ENCODE data around the gene LYSET. TPM values are rescaled to one million over a fixed set of nuclear protein-coding genes. Genes with fewer than 3 reads are reported as not detected.

The LYSET gene
- total RNA-seq, 1 experiment from 2014 or later, result 14.3 TPM

GRCh38 chr14:93148979-93149378, 36.1 kb upstream of the LYSET start:
- Histone ChIP-seq H3K4me3 (no peak overlapping the region), H3K9me2 (ENCODE audit: insufficient read depth) (no peaks in the 10 kb centered on the region), H3K36me3 (ENCODE audit: low read depth) (no peaks in the 10 kb centered on the region), H3K9me3 (ENCODE audit: insufficient read depth, low read depth) (no peaks in the 10 kb centered on the region), H3K27me3 (ENCODE audit: insufficient read depth, low read depth) (no peaks in the 10 kb centered on the region), H3F3A (ENCODE audit: insufficient read depth, low read depth) (no peaks in the 10 kb centered on the region), H3K27ac (no peak overlapping the region), H3K79me2 (ENCODE audit: low read depth) (no peaks in the 10 kb centered on the region), H3K4me2 (no peak overlapping the region), H3K4me1 (replicated peaks; ENCODE audit: insufficient read depth) (0 out of 2 replicates have a peak, but pooled peaks cover 8% of the 10 kb centered on the region), H4K20me1 (ENCODE audit: insufficient read depth) (no peaks in the 10 kb centered on the region), H2AFZ (no peak overlapping the region)
- no TSS peak for BruUV-seq (replicated peaks)
- no peak for DNase-seq
- intact Hi-C loops (cut with micrococcal nuclease; ENCODE audit: unreplicated experiment), result no loop called here
- ChIA-PET POLR2A (ENCODE audit: unreplicated experiment) (no interaction called here), CTCF (no interaction called here)
- TF ChIP-seq CTCF (conservative IDR thresholded peaks at IDR 0.05), result no peak

DNA sequence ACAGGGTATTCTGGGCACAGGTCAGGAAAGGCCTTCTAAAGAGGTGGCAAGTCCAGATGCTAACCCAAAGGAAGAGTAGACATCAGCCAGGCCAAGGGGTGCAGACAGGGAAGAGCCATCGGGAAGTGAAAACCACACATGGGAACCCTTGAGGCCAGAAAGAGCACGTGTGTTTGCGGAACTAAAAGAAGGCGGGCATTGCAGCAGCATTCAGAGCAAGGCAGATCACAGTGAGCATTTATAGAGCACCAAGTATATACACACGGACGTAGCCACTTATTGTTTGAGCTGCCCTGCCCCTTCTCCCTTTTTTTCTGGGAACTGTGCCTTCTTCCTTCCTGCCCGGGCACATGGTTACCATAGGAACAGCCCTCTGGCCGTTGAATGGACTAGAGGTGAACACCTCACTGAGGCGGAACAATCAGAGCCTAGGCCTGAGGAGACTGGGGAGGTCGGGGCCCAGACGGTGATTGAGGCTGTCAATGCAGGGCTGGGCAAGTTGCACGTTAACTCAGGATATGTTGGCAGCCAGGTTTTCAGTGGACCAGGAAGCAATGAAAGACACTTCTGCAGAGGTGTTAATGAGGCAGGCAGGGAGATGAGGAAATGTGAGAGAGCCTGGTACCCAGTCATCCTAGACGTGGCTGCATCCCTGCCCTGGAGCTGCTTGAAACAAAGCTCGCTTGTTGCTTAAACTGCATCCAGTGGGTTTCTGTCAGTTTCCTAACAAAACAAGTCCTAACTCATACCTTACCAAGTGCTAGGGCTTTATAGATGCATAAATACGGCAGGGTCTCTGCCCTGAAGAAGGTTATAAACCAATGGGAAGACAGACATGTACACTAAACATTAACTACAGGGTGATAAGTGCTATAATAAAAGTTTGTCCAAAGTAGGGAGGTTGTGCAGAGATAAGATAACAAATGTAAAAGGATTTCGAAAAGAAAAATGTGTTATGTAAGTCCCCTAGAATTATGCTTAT, 34.6 kb upstream of the LYSET start:
- Histone ChIP-seq H4K20me1 (ENCODE audit: insufficient read depth) (no peaks in the 10 kb centered on the region), H3K9me2 (ENCODE audit: insufficient read depth) (no peaks in the 10 kb centered on the region), H3F3A (ENCODE audit: insufficient read depth, low read depth) (no peaks in the 10 kb centered on the region), H3K27ac (no peak overlapping the region), H2AFZ (no peak overlapping the region), H3K4me3 (no peak overlapping the region), H3K9me3 (ENCODE audit: insufficient read depth, low read depth) (no peaks in the 10 kb centered on the region), H3K79me2 (ENCODE audit: low read depth) (no peaks in the 10 kb centered on the region), H3K36me3 (ENCODE audit: low read depth) (no peaks in the 10 kb centered on the region), H3K27me3 (ENCODE audit: insufficient read depth, low read depth) (no peaks in the 10 kb centered on the region), H3K4me1 (replicated peaks; ENCODE audit: insufficient read depth) (peaks cover 14% of the 10 kb centered on the region; the same call in 1 of the 2 replicates), H3K4me2 (no peak overlapping the region)
- POLR2A ChIA-PET (ENCODE audit: unreplicated experiment), result no interaction called here
- no TSS peak for BruUV-seq (replicated peaks)
- intact Hi-C loops (cut with micrococcal nuclease; ENCODE audit: unreplicated experiment), result no loop called here
- TF ChIP-seq CTCF (conservative IDR thresholded peaks at IDR 0.05) (no peak), EZH2 (IDR thresholded peaks at IDR 0.05; ENCODE audit: low read depth) (no peak)
- no peak for DNase-seq
- CTCF ChIA-PET, result no interaction called here

DNA sequence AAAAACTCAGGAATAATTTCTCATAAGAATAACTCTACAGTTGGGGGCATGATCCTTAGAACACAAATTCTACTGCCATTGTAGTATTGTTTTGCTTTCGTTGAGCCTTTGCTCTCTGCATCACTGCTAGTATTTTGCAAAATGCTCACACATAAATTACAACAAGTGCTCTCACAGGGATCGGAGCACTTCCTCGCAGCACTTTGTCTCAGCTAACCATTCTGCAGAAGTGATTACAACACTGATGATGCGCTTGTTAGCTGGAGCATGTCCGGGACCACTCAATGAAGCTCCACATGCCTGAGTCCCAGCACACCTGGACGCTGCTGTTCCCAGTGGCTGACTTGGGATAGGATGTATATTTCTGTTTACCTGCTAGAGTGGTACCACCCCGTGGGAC, 32.0 kb upstream of the LYSET start:
- H3K4me2 ChIP-seq, result no peak overlapping the region
- H3K36me3 ChIP-seq (ENCODE audit: low read depth), result no peaks in the 10 kb centered on the region
- no peak overlapping the region for H3K27ac ChIP-seq
- no TSS peak for BruUV-seq (replicated peaks)
- DNase-seq, result no peak
- no peak overlapping the region for H3K4me3 ChIP-seq
- H3K9me3 ChIP-seq (ENCODE audit: insufficient read depth, low read depth), result no peaks in the 10 kb centered on the region
- CTCF ChIA-PET, result no interaction called here
- intact Hi-C loops (cut with micrococcal nuclease; ENCODE audit: unreplicated experiment), result no loop called here
- H4K20me1 ChIP-seq (ENCODE audit: insufficient read depth), result no peaks in the 10 kb centered on the region
- no peaks in the 10 kb centered on the region for H3K27me3 ChIP-seq (ENCODE audit: insufficient read depth, low read depth)
- no peak for TF ChIP-seq CTCF (conservative IDR thresholded peaks at IDR 0.05)
- TF ChIP-seq EZH2 (IDR thresholded peaks at IDR 0.05; ENCODE audit: low read depth), result no peak
- H3F3A ChIP-seq (ENCODE audit: insufficient read depth, low read depth), result no peaks in the 10 kb centered on the region
- peaks cover 15% of the 10 kb centered on the region; the same call in 1 of the 2 replicates for H3K4me1 ChIP-seq (replicated peaks; ENCODE audit: insufficient read depth)
- H3K79me2 ChIP-seq (ENCODE audit: low read depth), result no peaks in the 10 kb centered on the region
- H3K9me2 ChIP-seq (ENCODE audit: insufficient read depth), result no peaks in the 10 kb centered on the region
- no peak overlapping the region for H2AFZ ChIP-seq
- POLR2A ChIA-PET (ENCODE audit: unreplicated experiment), result no interaction called here

Measured in PC-9 (cell line).